Neural crest cell (in vitro differentiated cells): ENCODE results near the gene PIP5K1B. TPM values are rescaled to one million over a fixed set of nuclear protein-coding genes. Genes with fewer than 3 reads are reported as not detected.

Experiments used
- DNase-seq: peaks from one replicate; pipeline ENCODE4 v3.0.0; 2021; ENCODE audit warnings: low read depth, mixed read lengths, low spot score
- H3K27ac Mint-ChIP-seq: one replicate; pipeline ENCODE4 v1.8.0; 2021; ENCODE audit warnings: mild to moderate bottlenecking, mixed read lengths; ENCODE audit not compliant: unreplicated experiment
- H3K27me3 Mint-ChIP-seq: 2 replicates; pipeline ENCODE4 v1.8.0; 2021; ENCODE audit warnings: low read depth, mild to moderate bottlenecking, mixed read lengths
- H3K36me3 Mint-ChIP-seq: 2 replicates; pipeline ENCODE4 v1.8.0; 2021; ENCODE audit warnings: low read depth, mild to moderate bottlenecking, mixed read lengths
- H3K4me1 Mint-ChIP-seq: 2 replicates; pipeline ENCODE4 v1.8.0; 2021; ENCODE audit warnings: mixed read lengths
- H3K4me3 Mint-ChIP-seq: one replicate; pipeline ENCODE4 v1.8.0; 2021; ENCODE audit warnings: mild to moderate bottlenecking, mixed read lengths
- H3K9me3 Mint-ChIP-seq: 2 replicates; pipeline ENCODE4 v1.8.0; 2021; ENCODE audit warnings: mixed read lengths
- total RNA-seq: library from RNA; stranded (reverse); gene quantifications from 2 replicates; pipeline ENCODE4 v1.2.1, GENCODE V29; 2021
- TF ChIP-seq, protein P1 (sequence below): fragments of 200-600 bp; sonication (generic); conservative IDR thresholded peaks from 2 replicates; pipeline ENCODE4 v1.5.0; 2021; ENCODE audit warnings: antibody characterized with exemption, mild to moderate bottlenecking

The PIP5K1B gene
- total RNA-seq, 1 donor from 2014 or later, result 5.9 TPM

DNA sequence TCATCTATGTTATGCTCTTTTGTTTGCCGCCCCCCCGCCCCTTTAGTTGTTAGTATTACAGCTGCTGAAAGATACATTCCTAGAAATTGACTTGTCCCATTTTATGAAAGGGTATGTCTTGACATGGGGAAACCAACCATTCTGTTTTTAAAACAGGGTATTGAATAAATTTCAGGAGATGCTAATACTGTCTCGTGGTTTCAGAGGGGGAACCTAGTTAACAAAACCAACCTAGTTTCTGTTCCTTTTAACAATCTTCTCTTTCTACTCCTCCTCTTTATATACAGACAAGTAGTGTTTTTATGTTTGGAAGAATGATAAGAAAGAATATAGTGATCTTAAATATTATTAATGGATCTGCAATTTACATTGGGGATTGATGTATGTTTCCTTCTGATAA is 3.5 kb downstream of the PIP5K1B start:
- H3K27me3 Mint-ChIP-seq, result peaks cover 65% of the 10 kb centered on the region
- H3K27ac Mint-ChIP-seq, result no peak overlapping the region
- DNase-seq, result no peak
- no peaks in the 10 kb centered on the region for H3K9me3 Mint-ChIP-seq
- H3K36me3 Mint-ChIP-seq, result peaks cover 4% of the 10 kb centered on the region
- peaks cover 34% of the 10 kb centered on the region for H3K4me1 Mint-ChIP-seq
- H3K4me3 Mint-ChIP-seq, result peak overlapping the region; percentile 10
- TF ChIP-seq, protein P1, sequence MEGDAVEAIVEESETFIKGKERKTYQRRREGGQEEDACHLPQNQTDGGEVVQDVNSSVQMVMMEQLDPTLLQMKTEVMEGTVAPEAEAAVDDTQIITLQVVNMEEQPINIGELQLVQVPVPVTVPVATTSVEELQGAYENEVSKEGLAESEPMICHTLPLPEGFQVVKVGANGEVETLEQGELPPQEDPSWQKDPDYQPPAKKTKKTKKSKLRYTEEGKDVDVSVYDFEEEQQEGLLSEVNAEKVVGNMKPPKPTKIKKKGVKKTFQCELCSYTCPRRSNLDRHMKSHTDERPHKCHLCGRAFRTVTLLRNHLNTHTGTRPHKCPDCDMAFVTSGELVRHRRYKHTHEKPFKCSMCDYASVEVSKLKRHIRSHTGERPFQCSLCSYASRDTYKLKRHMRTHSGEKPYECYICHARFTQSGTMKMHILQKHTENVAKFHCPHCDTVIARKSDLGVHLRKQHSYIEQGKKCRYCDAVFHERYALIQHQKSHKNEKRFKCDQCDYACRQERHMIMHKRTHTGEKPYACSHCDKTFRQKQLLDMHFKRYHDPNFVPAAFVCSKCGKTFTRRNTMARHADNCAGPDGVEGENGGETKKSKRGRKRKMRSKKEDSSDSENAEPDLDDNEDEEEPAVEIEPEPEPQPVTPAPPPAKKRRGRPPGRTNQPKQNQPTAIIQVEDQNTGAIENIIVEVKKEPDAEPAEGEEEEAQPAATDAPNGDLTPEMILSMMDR, result no peak

DNA sequence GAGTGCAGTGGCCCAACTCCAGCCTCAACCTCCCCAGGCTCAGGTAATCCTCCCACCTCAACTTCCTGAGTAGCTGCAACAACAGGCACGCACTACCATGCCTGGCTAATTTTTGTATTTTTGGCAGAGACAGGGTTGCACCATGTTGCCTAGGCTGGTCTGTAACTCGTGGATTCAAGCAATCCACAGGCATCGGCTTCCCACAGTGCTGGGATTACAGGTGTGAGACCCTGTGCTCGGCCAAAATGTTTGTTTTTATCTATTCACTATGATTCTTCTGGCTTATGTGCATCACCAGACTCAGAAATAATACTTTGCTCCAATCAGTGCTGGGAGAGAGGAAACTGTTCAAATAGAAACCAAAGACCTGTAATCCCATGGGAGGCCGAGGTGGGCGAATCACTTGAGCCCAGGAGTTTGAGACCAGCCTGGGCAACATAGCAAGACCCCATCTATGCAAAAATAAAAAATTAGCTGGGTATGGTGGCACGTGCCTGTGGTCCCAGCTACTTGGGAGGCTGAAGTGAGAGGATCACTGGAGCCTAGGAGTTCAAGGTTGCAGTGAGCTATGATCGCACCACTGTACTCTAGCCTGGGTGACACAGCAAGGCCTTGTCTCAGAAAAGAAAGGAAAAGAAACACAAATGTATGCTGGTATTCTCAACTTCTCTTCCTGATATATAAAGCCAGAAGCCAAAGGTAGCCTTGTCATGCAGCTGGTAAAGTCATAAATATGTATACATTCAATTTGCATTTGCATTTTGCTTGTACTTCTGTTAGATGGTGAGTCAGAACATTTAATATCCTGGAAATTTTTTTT is 4.5 kb downstream of the PIP5K1B start:
- peaks cover 60% of the 10 kb centered on the region for H3K27me3 Mint-ChIP-seq
- H3K4me3 Mint-ChIP-seq, result no peak overlapping the region
- DNase-seq, result no peak

DNA sequence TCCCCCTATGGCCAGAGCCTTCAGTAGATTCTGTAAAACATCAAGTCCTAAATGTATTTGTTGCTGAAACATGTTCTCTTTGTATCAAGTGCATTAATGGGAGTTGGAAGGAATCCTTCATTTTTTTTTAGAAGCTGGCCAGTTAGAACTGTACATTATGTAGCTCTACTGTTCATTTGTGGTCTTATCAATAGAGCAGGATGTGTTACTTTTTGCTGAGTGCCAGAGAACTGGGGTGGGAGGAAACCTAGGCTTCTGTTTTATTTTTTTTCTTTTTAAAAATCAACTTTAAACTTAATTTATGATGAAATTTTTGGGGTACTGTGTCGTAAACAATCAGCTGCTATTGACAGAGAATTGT is 5.1 kb downstream of the PIP5K1B start:
- DNase-seq, result no peak
- Mint-ChIP-seq H3K27me3 (peaks cover 59% of the 10 kb centered on the region), H3K36me3 (peaks cover 4% of the 10 kb centered on the region), H3K27ac (no peak overlapping the region), H3K4me3 (no peak overlapping the region), H3K9me3 (no peaks in the 10 kb centered on the region), H3K4me1 (peaks cover 25% of the 10 kb centered on the region)
- TF ChIP-seq, protein P1, result no peak

More for the DNA sequence above, 4.5 kb downstream of the PIP5K1B start:
- Mint-ChIP-seq H3K4me1 (peaks cover 27% of the 10 kb centered on the region), H3K9me3 (no peaks in the 10 kb centered on the region), H3K27ac (no peak overlapping the region), H3K36me3 (peaks cover 4% of the 10 kb centered on the region)
- TF ChIP-seq, protein P1, result no peak

DNA sequence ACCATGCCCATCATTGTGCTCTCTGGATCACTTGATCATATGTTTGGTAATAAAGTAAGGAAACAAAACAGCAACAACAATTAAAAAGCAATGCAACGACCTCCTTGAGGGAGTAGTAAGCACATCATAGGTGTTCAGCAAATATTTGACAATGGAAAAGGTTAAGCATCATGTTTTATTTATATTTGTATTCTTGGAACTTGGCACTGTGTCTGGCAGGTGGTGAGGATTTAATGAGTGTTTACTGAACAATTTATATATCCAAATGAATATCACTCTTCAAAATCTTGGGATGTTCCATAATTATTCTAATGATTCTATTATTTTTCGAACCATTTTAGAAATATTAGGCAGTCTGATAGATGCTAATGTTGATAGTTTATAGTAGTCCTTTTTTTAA is 6.2 kb downstream of the PIP5K1B start:
- H3K4me1 Mint-ChIP-seq, result peaks cover 22% of the 10 kb centered on the region
- H3K9me3 Mint-ChIP-seq, result no peaks in the 10 kb centered on the region
- no peak overlapping the region for H3K4me3 Mint-ChIP-seq
- peaks cover 7% of the 10 kb centered on the region for H3K36me3 Mint-ChIP-seq
- no peak overlapping the region for H3K27ac Mint-ChIP-seq
- no peak for DNase-seq
- H3K27me3 Mint-ChIP-seq, result peaks cover 55% of the 10 kb centered on the region
- TF ChIP-seq, protein P1, result no peak

DNA sequence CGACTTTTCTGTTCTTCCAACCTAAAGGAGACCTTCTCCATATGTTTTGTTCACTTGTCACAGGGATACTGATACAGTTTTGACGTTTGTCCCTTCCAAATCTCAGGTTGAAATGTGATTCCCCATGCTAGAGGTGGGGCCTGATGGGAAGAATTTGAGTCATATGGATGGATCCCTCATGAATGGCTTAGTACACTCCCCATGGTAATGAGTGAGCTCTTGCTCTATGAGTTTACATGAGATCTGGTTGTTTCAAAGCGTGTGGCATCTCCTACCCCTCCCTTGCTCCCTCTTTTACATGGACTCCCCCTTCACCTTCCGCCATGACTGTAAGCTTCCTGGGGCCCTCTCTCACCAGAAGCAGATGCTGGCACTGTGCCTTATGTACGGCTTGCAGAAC is 6.9 kb downstream of the PIP5K1B start:
- TF ChIP-seq, protein P1, result no peak
- Mint-ChIP-seq H3K36me3 (peaks cover 7% of the 10 kb centered on the region), H3K4me1 (peaks cover 15% of the 10 kb centered on the region), H3K4me3 (no peak overlapping the region), H3K27ac (no peak overlapping the region), H3K9me3 (no peaks in the 10 kb centered on the region), H3K27me3 (peaks cover 55% of the 10 kb centered on the region)
- DNase-seq, result no peak
